ENCODE measurements around the gene DDX20. TPM values are rescaled to one million over a fixed set of nuclear protein-coding genes. Genes with fewer than 3 reads are reported as not detected.

DDX20 gene, protein sequence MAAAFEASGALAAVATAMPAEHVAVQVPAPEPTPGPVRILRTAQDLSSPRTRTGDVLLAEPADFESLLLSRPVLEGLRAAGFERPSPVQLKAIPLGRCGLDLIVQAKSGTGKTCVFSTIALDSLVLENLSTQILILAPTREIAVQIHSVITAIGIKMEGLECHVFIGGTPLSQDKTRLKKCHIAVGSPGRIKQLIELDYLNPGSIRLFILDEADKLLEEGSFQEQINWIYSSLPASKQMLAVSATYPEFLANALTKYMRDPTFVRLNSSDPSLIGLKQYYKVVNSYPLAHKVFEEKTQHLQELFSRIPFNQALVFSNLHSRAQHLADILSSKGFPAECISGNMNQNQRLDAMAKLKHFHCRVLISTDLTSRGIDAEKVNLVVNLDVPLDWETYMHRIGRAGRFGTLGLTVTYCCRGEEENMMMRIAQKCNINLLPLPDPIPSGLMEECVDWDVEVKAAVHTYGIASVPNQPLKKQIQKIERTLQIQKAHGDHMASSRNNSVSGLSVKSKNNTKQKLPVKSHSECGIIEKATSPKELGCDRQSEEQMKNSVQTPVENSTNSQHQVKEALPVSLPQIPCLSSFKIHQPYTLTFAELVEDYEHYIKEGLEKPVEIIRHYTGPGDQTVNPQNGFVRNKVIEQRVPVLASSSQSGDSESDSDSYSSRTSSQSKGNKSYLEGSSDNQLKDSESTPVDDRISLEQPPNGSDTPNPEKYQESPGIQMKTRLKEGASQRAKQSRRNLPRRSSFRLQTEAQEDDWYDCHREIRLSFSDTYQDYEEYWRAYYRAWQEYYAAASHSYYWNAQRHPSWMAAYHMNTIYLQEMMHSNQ
- polyA plus RNA-seq (ENCODE audit: insufficient read depth in 1 of 5, insufficient read length in 5 of 5, low replicate concordance in 1 of 5): 10 to 100 TPM; 15.1 to 22.1 (median 18.7) TPM
- long read RNA-seq, donor 1, full-length matches to known transcripts: 7 of 17 reads
- long read RNA-seq, donor 1, partial matches to known transcripts: 10 of 17 reads
- long read RNA-seq, donor 1, other reads (novel, unspliced or antisense): 0 of 17 reads
- long read RNA-seq, donor 2, full-length matches to known transcripts: 6 of 11 reads
- long read RNA-seq, donor 2, partial matches to known transcripts: 5 of 11 reads
- long read RNA-seq, donor 2, other reads (novel, unspliced or antisense): 0 of 11 reads
- long read RNA-seq, donor 3, full-length matches to known transcripts: 4 of 11 reads
- long read RNA-seq, donor 3, partial matches to known transcripts: 7 of 11 reads
- long read RNA-seq, donor 3, other reads (novel, unspliced or antisense): 0 of 11 reads
- long read RNA-seq, donor 4, full-length matches to known transcripts: 2 of 2 reads
- long read RNA-seq, donor 4, partial matches to known transcripts: 0 of 2 reads
- long read RNA-seq, donor 4, other reads (novel, unspliced or antisense): 0 of 2 reads
- long read RNA-seq, donor 5, full-length matches to known transcripts: 9 of 27 reads
- long read RNA-seq, donor 5, partial matches to known transcripts: 18 of 27 reads
- long read RNA-seq, donor 5, other reads (novel, unspliced or antisense): 0 of 27 reads
- long read RNA-seq, donor 6, full-length matches to known transcripts: 9 of 17 reads
- long read RNA-seq, donor 6, partial matches to known transcripts: 8 of 17 reads
- long read RNA-seq, donor 6, other reads (novel, unspliced or antisense): 0 of 17 reads
- long read RNA-seq, donor 7, full-length matches to known transcripts: 7 of 7 reads
- long read RNA-seq, donor 7, partial matches to known transcripts: 0 of 7 reads
- long read RNA-seq, donor 7, other reads (novel, unspliced or antisense): 0 of 7 reads
- long read RNA-seq, donor 8, full-length matches to known transcripts: 1 of 1 reads
- long read RNA-seq, donor 8, partial matches to known transcripts: 0 of 1 reads
- long read RNA-seq, donor 8, other reads (novel, unspliced or antisense): 0 of 1 reads

DNA sequence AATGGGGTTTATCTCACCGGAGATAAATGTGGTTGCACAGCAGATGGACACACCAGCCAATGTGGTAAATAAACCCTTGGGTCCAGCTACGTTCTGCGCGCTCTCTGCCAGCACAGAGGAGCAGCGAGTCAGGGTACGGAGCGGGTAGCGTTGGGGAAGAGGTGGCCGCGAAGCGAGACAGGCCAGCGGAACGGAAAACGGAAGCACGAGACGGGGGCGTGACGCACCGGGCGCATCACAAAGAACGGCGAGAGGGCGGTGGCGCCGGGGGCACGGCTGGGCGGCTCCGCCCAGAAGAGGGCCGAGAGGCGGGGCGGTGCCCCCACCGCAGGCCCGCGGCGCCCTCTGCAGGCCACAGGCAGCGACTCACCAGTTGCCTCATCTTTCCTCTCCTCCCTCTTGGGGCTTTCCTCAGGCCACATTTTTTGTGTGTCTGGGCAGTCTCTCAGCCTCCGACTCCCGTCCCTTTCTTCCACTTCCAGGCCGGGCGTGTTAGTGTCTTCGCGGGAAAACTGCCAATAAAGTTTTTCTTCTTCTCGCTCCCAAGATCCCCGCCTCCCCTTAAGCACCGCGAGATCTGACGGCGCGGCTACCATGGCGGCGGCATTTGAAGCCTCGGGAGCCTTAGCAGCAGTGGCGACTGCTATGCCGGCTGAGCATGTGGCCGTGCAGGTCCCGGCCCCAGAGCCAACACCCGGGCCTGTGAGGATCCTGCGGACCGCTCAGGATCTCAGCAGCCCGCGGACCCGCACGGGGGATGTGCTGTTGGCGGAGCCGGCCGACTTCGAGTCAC lies at the start of gene DDX20:
Gene DDX20, plus strand, starts transcription at position 571 of the 793 bp plus-strand sequence. Its CDS starts 24 bp downstream, at position 595.
- peak; percentile 97 to 98 for DNase-seq

GRCh38 chr1:111706921-111707320 lies 48.8 kb upstream of the DDX20 start:
- DNase-seq: no peak

DNA sequence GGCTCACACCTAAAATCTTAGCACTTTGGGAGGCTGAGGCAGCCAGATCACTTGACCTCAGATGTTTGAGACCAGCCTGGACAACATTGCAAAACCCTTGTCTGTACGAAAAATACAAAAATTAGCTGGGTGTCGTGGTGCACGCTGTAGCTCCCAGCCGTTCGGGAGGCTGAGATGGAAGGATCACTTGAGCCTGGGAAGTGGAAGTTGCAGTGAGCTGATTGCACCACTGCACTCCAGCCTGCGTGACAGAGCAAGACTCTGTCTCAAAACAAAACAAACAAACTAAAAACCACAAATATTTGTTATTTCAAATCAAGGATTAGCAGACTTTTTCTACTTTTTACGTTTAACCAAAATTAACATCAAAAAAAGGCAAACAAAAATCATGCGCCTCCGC lies 47.8 kb upstream of the DDX20 start:
- DNase-seq: no peak

GRCh38 chr1:111709986-111710385 lies 45.7 kb upstream of the DDX20 start:
- DNase-seq: no peak

GRCh38 chr1:111716333-111716732 lies 39.4 kb upstream of the DDX20 start:
- DNase-seq: no peak

DNA sequence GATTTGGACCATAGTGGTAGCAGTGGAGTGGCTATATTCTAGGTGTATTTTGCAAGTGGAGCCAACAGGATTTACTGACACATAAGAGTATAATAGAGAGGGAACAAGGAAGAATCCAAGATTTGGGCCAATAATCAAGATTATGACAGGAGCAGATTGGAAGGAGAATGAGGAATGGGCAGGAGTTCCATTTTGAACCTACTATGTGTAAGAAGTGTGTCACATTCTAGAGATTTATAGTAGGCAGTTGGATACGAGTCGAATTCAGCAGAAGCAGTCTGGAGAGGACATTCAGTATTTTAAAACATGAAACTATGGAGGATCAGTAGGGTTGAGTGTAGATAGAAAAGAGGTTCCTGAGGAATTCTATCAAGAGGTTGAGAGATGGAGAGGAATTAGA lies 38.3 kb upstream of the DDX20 start:
- no peak for DNase-seq

DNA sequence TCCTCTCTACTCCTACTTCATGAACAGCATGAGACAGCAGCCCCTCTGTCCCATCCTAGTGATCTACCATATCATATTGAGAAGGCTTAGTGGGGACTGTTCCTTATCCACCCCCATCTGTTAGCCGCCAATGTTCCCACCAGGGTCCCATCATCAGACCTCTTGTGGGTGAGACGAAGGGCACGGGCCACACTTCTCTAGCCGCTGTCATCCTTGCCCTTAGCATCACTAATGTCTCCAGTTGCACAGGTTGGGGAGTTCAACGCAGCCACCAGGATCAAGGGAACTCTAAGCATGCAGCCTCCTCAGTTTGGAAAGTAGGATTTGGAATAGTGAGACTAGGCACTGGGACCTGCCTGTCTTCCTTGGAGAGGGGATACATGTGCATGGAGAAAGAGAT lies 36.6 kb upstream of the DDX20 start:
- no peak for DNase-seq

GRCh38 chr1:111719674-111720132 lies 36.0 kb upstream of the DDX20 start:
- no peak for DNase-seq

GRCh38 chr1:111720274-111720976 lies 35.3 kb upstream of the DDX20 start:
- no peak for DNase-seq

- DNase-seq: no peak
Observed at GRCh38 chr1:111720977-111721786, 34.5 kb upstream of the DDX20 start.

DNA sequence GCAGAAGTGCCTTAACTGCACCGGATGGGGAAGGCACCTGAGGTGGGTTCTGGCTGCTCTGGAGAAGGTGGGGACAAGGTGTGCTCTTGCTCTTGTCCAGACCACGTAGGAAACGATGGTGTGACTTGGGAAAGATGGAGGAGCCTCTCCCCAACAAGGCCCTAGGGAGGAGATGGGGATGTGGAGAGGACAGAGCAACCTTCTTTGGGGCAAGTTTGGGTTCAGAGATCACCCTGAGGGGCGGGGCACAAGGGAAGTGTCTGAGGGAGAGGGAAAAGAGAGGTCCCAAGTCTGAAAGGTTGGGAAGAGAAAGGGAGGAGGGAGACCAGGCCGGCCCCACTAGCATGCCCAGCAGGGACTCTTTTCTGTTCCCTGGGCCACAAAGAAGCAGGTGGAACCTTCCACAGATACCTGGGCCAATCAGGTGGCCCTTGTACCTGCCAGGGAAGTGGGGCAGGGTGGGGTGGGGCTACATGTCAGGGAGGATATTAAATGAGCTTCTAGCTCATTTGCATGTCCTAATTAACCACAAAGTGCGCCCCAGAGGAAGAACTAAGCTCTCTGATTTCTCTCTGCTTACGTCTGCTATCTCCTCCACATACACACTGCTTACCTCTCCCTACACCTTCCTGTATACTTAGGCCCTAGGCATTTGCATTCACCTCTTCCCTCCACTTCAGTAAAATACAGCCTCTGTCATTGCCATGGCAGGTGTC lies 32.5 kb upstream of the DDX20 start:
- no peak for DNase-seq

DNA sequence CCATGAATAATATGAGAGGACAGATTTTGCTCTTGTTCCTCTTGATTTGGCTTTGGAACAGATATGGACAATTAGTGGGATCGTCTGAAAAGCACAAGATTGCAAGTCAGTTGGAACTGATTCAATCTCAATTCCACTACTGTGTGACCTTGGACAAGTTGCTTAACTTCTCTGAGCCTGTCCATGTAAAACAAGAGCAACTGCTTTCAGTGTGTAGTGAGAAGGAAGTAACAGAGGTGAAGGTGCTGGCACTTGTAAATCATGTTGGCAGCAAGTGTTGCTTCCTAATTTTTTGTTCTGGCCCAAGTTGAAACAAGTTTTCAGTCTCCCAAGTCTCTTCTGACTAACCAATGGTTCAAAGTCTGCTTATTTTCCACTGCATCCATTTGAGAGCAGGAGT lies 31.8 kb upstream of the DDX20 start:
- no peak for DNase-seq

GRCh38 chr1:111725192-111725591 lies 30.5 kb upstream of the DDX20 start:
- DNase-seq: no peak

GRCh38 chr1:111727056-111727455 lies 28.6 kb upstream of the DDX20 start:
- DNase-seq: no peak

DNA sequence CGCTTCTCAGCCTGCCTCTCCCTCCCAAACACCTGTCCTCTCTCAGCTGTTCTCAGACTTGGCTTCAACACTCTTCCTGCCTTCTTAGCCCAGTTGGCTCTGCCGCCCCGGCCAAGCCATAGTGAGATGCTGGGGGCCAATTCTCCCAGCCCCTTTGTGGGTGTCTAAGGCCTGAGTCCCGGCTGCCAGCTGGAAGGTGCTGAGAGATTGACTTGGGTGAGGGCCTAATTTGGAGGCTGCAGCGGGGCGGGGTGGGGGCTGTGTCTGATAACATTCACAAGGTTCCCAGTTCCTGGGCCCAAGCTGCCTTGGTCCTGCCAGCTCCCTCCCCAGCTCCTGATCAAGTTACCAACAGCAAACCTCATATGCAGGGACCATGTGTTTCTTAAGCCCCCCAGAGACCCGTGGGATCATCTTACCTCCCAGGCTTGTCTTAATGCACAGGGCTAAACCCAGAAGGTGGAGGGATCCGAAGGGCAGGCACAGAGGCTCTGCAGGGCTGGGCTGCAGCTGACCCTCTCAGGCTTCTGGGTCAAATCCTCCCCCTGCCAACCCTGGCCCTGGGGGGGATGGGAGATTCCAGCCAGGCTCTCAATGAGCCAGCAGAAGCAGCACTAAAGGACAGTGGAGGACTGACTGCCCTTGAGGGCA lies 26.3 kb upstream of the DDX20 start:
- DNase-seq: no peak

DNA sequence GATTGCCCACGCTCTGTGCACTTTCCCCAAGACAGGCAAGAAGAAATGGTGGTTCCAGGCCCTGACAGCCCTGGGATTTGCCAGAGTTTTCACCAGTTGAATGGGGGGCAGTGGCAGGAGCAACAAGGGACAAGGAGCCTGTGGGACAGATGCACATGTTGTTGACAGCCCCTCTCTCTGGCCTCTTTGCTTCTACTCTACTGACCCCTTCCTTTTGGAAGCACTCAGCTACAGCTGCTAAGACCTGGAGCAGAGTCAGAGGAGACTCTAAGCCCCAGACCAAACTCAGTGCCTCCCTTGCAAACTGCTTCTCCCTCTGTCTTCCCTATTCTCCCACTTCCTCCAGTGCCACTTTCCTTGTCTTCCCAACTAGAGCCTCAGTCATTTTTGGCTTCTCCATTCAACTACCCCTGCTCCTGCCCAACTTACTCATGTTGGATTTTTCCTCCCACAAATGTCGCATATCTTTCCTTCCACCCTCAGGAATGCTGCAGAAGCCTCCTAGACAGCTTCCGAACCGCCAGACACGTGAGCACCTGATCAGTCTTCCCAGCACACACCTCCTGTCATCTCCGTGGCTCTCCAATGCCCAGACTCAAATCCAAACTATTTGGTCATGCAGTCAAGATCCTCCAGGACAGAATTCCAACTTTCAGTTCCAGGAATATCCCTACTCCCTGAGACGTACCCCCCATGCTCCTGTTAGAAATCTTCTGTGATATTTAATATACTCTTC lies 25.6 kb upstream of the DDX20 start:
- DNase-seq: no peak
